IPS DF 19.7 (cell line): ENCODE results near the gene IGSF21.
"Not testable (repeated sequence)": the region's sequence is repeated elsewhere in the genome, so short reads cannot be mapped to it uniquely, and the experiment has no call there.

ENCODE experiments used
- DNase-seq: peaks from one replicate; pipeline ENCODE4 v3.0.0-alpha.2; 2013; ENCODE audit warnings: low read depth, low spot score

IGSF21 gene

GRCh38 chr1:18353992-18354391 is 246.4 kb downstream of the IGSF21 start:
- no peak for DNase-seq

- DNase-seq = no peak
These were observed 247.0 kb downstream of the IGSF21 start for GRCh38 chr1:18354612-18355011.

DNA sequence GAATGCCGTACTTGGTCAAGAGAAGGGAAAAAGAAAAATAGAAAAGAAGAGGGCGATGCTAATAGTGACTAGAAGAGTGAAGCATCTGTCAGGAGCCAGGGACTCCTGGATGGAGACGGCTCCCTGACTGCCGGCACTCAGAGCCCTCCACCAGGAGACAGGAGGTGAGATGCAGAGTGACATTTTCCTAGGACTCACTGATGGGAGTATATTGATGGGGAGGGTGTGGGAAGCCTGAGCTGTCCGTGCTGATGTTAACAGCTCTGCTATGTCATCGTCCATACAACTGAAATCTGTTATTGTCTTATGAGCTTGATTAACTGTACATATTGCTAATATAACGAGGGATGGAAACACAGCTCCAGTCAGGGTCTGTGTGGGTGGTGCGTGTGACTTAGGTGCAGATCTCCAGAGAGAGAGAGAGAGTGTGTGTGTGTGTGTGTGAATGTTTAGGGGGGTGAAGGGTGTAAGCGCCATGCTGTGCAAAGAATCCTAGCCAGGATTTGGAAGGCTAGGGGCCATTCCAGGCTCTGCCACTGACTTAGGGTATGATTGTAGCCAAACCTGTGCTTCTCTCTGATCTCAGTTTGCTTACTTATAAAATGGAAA is 250.1 kb downstream of the IGSF21 start:
- no peak for DNase-seq

GRCh38 chr1:18358600-18358999 is 251.0 kb downstream of the IGSF21 start:
- no peak for DNase-seq

GRCh38 chr1:18360251-18360650 is 252.7 kb downstream of the IGSF21 start:
- no peak for DNase-seq

DNA sequence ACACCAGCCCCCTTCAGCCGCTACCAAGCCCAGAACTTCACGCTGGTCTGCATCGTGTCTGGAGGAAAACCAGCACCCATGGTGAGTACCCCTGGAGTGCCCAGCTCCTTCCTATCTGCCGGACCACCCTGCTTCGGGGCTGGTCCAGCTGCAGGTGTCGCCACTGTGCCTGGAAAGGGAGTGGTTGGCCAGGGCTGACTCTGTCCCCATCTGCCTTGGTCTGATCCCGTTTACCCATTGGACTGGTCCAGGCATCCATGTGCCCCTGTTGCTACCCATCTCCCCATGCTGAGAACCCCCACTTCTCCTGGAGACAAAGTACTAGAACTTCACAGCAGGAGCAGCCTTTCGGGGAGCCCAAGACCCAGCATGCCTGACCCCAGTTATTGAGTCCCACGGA is 254.6 kb downstream of the IGSF21 start:
- no peak for DNase-seq

DNA sequence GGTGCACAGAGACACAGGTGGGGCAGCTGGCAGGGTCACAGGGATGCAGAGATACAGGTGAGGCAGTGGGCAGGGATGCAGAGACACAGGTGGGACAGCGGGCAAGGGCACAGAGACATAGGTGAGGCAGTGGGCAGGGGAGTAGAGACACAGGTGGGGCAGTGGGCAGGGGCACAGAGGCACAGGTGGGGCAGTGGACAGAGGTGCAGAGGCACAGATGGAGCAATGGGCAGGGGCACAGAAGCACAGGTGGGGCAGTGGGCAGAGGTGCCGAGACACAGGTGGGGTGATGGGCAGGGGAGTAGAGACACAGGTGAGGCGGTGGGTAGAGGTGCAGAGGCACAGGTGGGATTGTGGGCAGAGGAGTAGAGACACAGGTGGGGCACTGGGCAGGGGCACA is 255.8 kb downstream of the IGSF21 start:
- DNase-seq = no peak

GRCh38 chr1:18365099-18365705 is 257.6 kb downstream of the IGSF21 start:
- no peak for DNase-seq

DNA sequence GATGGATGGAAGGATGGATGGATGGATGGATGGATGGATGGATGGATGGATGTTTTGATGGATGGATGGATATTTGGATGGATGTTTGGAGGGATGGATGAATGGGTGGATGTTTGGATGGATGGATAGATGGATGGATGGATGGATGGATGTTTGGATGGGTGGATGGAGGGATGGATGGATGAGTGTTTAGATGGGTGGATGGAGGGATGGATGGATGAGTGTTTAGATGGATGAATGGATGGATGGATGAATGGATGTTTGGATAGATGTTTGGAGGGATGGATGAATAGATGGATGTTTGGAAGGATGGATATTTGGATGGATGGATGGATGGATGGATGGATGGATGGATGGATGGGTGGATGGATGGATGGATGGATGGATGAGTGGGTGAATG is 264.9 kb downstream of the IGSF21 start:
- DNase-seq = not testable (repeated sequence)

DNA sequence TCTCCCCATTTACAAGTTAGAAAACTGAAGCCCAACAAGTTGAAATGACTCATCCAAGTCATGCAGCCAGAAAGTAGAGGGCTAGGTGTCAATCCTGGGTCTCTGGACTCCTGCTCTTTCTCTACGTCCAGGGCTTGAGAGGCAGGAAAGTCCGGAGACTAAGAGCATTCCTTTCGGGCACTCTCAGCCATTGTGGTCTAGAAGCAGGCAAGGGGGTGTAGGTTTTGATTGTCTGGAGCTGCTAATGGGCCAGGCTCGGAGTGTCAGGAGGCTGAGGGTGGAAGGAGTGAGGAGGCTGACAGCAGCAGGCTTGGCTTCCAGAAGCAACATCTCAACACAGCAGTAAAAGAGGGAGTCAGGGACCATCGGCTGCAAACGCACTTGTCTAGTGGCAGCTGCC is 265.6 kb downstream of the IGSF21 start:
- DNase-seq = no peak

DNA sequence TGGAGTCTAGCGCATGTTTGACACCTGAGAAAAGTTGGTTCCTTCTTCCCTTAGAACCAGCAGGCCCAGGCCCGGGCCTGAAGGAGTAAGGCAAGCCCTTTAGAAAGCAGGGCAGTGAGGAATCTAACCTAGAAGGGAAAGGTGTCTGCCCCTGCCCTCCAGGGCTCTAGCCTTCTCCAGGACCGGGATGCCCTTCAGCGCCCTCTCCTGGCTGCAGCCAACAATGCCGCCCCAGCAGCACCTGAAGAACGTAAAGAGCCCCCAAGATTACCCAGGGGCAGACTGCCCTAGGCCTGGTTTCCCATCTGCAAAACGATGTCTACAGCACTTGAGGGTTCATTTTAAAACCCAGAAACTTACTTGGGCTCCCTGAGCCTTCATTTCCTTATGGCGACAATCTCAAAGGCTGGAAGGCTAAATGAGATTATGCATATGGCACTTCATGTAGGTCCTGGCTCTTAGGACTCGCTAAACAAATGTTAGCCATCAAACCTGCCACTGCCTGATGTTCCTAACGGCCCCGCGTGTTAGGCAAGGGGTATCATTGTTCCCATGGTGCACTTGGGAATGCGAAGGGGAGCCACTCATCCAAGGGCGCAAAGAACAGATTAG is 266.4 kb downstream of the IGSF21 start:
- DNase-seq = peak; percentile 42

GRCh38 chr1:18376661-18377060 is 269.1 kb downstream of the IGSF21 start:
- no peak for DNase-seq

DNA sequence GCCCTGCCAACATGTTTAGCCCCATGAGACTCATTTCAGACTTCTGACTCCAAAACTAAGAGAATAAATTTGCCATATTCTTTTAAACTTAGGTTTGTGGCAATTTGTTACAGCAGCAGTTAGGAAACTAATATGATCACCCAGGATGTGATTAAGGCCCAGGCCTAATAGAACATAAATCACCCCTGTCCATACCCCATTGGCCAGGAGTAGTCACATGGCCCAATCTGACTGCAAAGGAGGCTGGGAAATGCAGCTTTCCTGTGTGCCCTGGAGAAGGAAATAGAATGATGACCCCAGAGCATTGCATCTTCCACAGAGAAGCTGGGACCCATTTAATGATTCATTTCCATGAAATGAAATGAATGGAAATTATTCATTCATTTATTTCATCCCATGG is 272.7 kb downstream of the IGSF21 start:
- no peak for DNase-seq

- DNase-seq = no peak
These were observed 276.5 kb downstream of the IGSF21 start for GRCh38 chr1:18384059-18384458.

DNA sequence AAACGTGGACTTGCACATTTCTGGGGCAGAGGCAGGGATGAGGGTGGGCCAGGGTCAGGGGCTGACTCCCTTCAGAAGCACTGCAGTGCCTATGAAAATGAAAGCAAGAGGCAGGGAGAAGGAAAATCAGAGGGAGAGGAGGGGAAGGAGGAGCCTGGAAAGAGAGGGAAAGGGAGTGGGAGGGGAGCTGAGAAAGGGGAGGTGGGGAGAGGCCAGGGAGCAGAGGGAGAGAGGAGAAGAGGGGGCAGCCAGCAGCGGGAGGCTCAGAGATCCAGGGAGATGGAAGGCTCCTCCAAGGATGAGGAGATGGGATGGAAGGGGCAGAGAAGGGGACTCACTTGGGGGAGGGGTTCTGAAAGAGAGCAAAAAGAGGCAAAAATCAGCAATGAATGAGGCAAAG is 276.9 kb downstream of the IGSF21 start:
- no peak for DNase-seq

- no peak for DNase-seq
These were observed 277.7 kb downstream of the IGSF21 start for GRCh38 chr1:18385239-18385790.

- DNase-seq = no peak
These were observed 279.0 kb downstream of the IGSF21 start for GRCh38 chr1:18386591-18386990.

DNA sequence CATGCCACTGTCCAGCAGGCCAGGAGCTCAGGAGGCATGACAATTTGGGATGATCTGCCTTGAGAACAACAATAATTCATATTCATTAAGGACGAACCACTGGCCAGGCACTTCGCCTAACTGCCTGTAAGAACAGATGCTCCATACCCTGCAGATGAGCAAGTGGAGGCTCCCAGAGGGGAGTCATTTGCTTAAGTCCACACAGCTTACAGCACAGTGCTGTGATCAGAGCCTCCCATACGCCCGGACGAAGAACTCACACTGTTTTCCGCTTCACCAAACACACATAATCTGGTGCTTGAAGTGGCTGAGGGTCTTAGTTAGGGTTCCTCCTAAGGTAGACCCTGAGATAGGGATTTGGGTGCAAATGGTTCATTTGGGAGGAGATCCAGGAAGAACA is 279.7 kb downstream of the IGSF21 start:
- DNase-seq = no peak

GRCh38 chr1:18390953-18391352 is 283.4 kb downstream of the IGSF21 start:
- no peak for DNase-seq

- no peak for DNase-seq
These were observed 287.1 kb downstream of the IGSF21 start for GRCh38 chr1:18394563-18395156.

GRCh38 chr1:18396247-18396980 is 288.8 kb downstream of the IGSF21 start:
- DNase-seq = no peak

DNA sequence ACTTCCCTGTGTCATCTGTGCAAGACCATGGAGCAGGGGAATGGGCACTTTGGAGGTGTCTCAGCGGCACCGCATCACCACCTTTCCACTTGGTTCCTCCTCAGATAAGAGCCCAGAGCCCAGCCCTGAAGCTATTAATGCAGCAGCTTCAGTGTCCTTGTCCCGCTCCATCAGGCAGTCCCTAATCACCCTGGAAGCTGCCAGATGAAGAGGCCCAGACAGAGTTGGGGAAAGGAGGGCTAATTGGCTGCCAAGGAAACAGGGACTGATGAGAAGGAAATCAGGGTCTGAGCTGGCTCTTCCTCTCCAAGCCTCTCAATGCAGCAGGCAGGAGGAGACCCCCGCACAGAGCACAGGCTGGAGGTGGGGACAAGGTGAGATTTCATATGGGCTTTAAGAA is 290.0 kb downstream of the IGSF21 start:
- no peak for DNase-seq
